MCF 10A (cell line): ENCODE data around the gene ZBTB5. TPM values are rescaled to one million over a fixed set of nuclear protein-coding genes. Genes with fewer than 3 reads are reported as not detected.

ENCODE experiments used
- BruUV-seq: library from RNA; stranded (reverse); fragments of 400-500 nt; replicated peaks from 2 replicates; lab custom pipeline; 2021; lab: Mats Ljungman, UMichigan
- CTCF ChIA-PET: fragments of 300-600 bp; sonication (Branson Sonifier 250); formaldehyde crosslinking; extraction: SDS; loops from one replicate; lab custom pipeline; 2021; ENCODE audit warnings: antibody characterized with exemption, inconsistent platforms; lab: Yijun Ruan, JAX
- POLR2A ChIA-PET: fragments of 300-600, 350-650 bp; sonication (Branson Sonifier 250); formaldehyde crosslinking; extraction: SDS; loops from one replicate; lab custom pipeline; 2020; ENCODE audit warnings: antibody characterized with exemption, inconsistent platforms; lab: Yijun Ruan, JAX
- DNase-seq: peaks from one replicate; pipeline ENCODE4 v3.0.0-alpha.2; 2018; ENCODE audit not compliant: unreplicated experiment
- H3K27ac Mint-ChIP-seq: one replicate; pipeline ENCODE4 v1.8.0; 2022; ENCODE audit warnings: mild to moderate bottlenecking, low read depth, mixed read lengths; ENCODE audit not compliant: unreplicated experiment
- H3K27me3 Mint-ChIP-seq: one replicate; pipeline ENCODE4 v1.8.0; 2022; ENCODE audit warnings: mixed read lengths; ENCODE audit not compliant: insufficient read depth, unreplicated experiment
- H3K36me3 Mint-ChIP-seq: one replicate; pipeline ENCODE4 v1.8.0; 2022; ENCODE audit warnings: mild to moderate bottlenecking, moderate library complexity, mixed read lengths; ENCODE audit not compliant: insufficient read depth, unreplicated experiment
- H3K4me1 Mint-ChIP-seq: one replicate; pipeline ENCODE4 v1.8.0; 2022; ENCODE audit warnings: mixed read lengths; ENCODE audit not compliant: insufficient read depth, unreplicated experiment
- H3K4me3 Mint-ChIP-seq: one replicate; pipeline ENCODE4 v1.8.0; 2022; ENCODE audit warnings: mild to moderate bottlenecking, moderate library complexity, mixed read lengths; ENCODE audit not compliant: unreplicated experiment
- H3K9me3 Mint-ChIP-seq: one replicate; pipeline ENCODE4 v1.8.0; 2022; ENCODE audit warnings: mixed read lengths; ENCODE audit not compliant: unreplicated experiment
- CTCF ChIP-seq: fragments of 200-600 bp; IDR thresholded peaks from one replicate; pipeline ENCODE4 v1.8.0; 2022; ENCODE audit warnings: antibody characterized with exemption, mild to moderate bottlenecking; ENCODE audit not compliant: unreplicated experiment
- intact Hi-C: fragments of 100-400 bp; cut with micrococcal nuclease; formaldehyde crosslinking; loops from 2 replicates; pipeline ENCODE4 v1.14.1; 2022
- total RNA-seq: library from RNA; stranded (reverse); gene quantifications from 2 replicates; pipeline ENCODE4 v1.2.3, GENCODE V29; 2022

The ZBTB5 gene
- total RNA-seq, 1 experiment from 2014 or later, result 9.0 TPM

GRCh38 chr9:37392272-37392671 lies 73.0 kb downstream of the ZBTB5 start:
- BruUV-seq, result no TSS peak
- H3K4me1 Mint-ChIP-seq, result no peaks in the 10 kb centered on the region
- H3K27me3 Mint-ChIP-seq, result peaks cover 11% of the 10 kb centered on the region
- H3K9me3 Mint-ChIP-seq, result no peaks in the 10 kb centered on the region
- TF ChIP-seq CTCF, result no peak
- no peak overlapping the region for H3K27ac Mint-ChIP-seq
- POLR2A ChIA-PET, result no interaction called here
- DNase-seq, result no peak
- no peak overlapping the region for H3K4me3 Mint-ChIP-seq
- no peaks in the 10 kb centered on the region for H3K36me3 Mint-ChIP-seq
- CTCF ChIA-PET, result interaction anchor here (0.9 kb wide), 1 partner anchor 523 kb away, joined by 3 read pairs; no protein-coding TSS in a partner anchor
- intact Hi-C loops, result no loop called here

GRCh38 chr9:37390759-37391158 lies 74.5 kb downstream of the ZBTB5 start:
- Mint-ChIP-seq H3K9me3 (no peaks in the 10 kb centered on the region), H3K4me3 (no peak overlapping the region), H3K36me3 (no peaks in the 10 kb centered on the region), H3K27ac (no peak overlapping the region), H3K4me1 (no peaks in the 10 kb centered on the region), H3K27me3 (peaks cover 11% of the 10 kb centered on the region)
- peak; percentile 54 for DNase-seq
- intact Hi-C loops, result no loop called here
- TF ChIP-seq CTCF, result peak; percentile 23
- POLR2A ChIA-PET, result no interaction called here
- CTCF ChIA-PET, result no interaction called here
- no TSS peak for BruUV-seq

Other genes with a start within 250 kb of the ZBTB5 start
- 114 and 121 TPM in 2 replicates for gene GRHPR, start 42.8 kb downstream of the ZBTB5 start, total RNA-seq
- gene POLR1E, start 20.5 kb upstream of the ZBTB5 start, total RNA-seq, result 29.7 and 50.3 TPM in 2 replicates
- gene FBXO10, start 110.9 kb upstream of the ZBTB5 start, total RNA-seq, result 3.4 and 4.6 TPM in 2 replicates
- 151 and 164 TPM in 2 replicates for gene TOMM5, start 127.1 kb upstream of the ZBTB5 start, total RNA-seq
- not detected in 2 replicates for gene FRMPD1, start 185.5 kb upstream of the ZBTB5 start, total RNA-seq